ENCODE results near the gene ADGRL3. TPM values are rescaled to one million over a fixed set of nuclear protein-coding genes. Genes with fewer than 3 reads are reported as not detected.

Gene ADGRL3
- total and polyA plus RNA-seq, 4 donors = 0.07 to 1.7 (median 0.82) TPM

- WGBS = 49% methylated on average over 3 of the region's 3 CpGs
- DNase-seq (ENCODE audit: low spot score) = no peak
- TF ChIP-seq GABPA (IDR thresholded peaks at IDR 0.05 in 1 of 2, conservative IDR thresholded peaks at IDR 0.05 in 1 of 2) = no peak
- no peak for TF ChIP-seq SP1 (IDR thresholded peaks at IDR 0.05)
- no peak for TF ChIP-seq NR2F2 (IDR thresholded peaks at IDR 0.05)
- TF ChIP-seq FOXA1 (IDR thresholded peaks at IDR 0.05) = no peak
- TF ChIP-seq, protein P1, sequence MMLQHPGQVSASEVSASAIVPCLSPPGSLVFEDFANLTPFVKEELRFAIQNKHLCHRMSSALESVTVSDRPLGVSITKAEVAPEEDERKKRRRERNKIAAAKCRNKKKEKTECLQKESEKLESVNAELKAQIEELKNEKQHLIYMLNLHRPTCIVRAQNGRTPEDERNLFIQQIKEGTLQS (IDR thresholded peaks at IDR 0.05) = no peak
- no peak for TF ChIP-seq JUND (IDR thresholded peaks at IDR 0.05)
- TF ChIP-seq, protein P2, sequence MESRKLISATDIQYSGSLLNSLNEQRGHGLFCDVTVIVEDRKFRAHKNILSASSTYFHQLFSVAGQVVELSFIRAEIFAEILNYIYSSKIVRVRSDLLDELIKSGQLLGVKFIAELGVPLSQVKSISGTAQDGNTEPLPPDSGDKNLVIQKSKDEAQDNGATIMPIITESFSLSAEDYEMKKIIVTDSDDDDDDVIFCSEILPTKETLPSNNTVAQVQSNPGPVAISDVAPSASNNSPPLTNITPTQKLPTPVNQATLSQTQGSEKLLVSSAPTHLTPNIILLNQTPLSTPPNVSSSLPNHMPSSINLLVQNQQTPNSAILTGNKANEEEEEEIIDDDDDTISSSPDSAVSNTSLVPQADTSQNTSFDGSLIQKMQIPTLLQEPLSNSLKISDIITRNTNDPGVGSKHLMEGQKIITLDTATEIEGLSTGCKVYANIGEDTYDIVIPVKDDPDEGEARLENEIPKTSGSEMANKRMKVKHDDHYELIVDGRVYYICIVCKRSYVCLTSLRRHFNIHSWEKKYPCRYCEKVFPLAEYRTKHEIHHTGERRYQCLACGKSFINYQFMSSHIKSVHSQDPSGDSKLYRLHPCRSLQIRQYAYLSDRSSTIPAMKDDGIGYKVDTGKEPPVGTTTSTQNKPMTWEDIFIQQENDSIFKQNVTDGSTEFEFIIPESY (IDR thresholded peaks at IDR 0.05) = no peak
- no peak for TF ChIP-seq MAX (IDR thresholded peaks at IDR 0.05)
- TF ChIP-seq, protein P3, sequence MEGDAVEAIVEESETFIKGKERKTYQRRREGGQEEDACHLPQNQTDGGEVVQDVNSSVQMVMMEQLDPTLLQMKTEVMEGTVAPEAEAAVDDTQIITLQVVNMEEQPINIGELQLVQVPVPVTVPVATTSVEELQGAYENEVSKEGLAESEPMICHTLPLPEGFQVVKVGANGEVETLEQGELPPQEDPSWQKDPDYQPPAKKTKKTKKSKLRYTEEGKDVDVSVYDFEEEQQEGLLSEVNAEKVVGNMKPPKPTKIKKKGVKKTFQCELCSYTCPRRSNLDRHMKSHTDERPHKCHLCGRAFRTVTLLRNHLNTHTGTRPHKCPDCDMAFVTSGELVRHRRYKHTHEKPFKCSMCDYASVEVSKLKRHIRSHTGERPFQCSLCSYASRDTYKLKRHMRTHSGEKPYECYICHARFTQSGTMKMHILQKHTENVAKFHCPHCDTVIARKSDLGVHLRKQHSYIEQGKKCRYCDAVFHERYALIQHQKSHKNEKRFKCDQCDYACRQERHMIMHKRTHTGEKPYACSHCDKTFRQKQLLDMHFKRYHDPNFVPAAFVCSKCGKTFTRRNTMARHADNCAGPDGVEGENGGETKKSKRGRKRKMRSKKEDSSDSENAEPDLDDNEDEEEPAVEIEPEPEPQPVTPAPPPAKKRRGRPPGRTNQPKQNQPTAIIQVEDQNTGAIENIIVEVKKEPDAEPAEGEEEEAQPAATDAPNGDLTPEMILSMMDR (IDR thresholded peaks at IDR 0.05; ENCODE audit: low read depth, low read length, missing input control) = no peak
- TF ChIP-seq TAF1 (conservative IDR thresholded peaks at IDR 0.05) = no peak
- TF ChIP-seq EGR1 (IDR thresholded peaks at IDR 0.05; ENCODE audit: low read depth in 2 of 2) = no peak
Measured at GRCh38 chr4:61376301-61376700, 176.2 kb downstream of the ADGRL3 start.

GRCh38 chr4:61379406-61379805 lies 179.3 kb downstream of the ADGRL3 start:
- H3K27ac ChIP-seq (ENCODE audit: low read depth in 1 of 2, low read length in 2 of 2) = no peak overlapping the region
- no peak overlapping the region for H3K4me3 ChIP-seq (ENCODE audit: low read depth in 1 of 3, low read length in 3 of 3)
- H3K4me1 ChIP-seq (ENCODE audit: control insufficient read depth in 4 of 4, insufficient read depth in 4 of 4, low read length in 3 of 4) = no peaks in the 10 kb centered on the region
- no peaks in the 10 kb centered on the region for H3K27me3 ChIP-seq (ENCODE audit: control insufficient read depth in 4 of 4, insufficient read depth in 4 of 4, low read length in 3 of 4)
- DNase-seq (ENCODE audit: low spot score) = no peak
- no peaks in the 10 kb centered on the region for H3K9me3 ChIP-seq (ENCODE audit: control insufficient read depth in 4 of 4, low read length in 3 of 4)
- H3K9ac ChIP-seq (ENCODE audit: low read depth in 1 of 2, low read length in 2 of 2) = no peak overlapping the region
- WGBS = 71% methylated on average over 1 of the region's 1 CpG
- H3K36me3 ChIP-seq (ENCODE audit: control insufficient read depth in 4 of 4, insufficient read depth in 3 of 4, low read depth in 1 of 4, low read length in 3 of 4) = no peaks in the 10 kb centered on the region
- TF ChIP-seq, protein P1 (IDR thresholded peaks at IDR 0.05) = no peak
- TF ChIP-seq, protein P2 (IDR thresholded peaks at IDR 0.05) = no peak
- TF ChIP-seq FOXA1 (IDR thresholded peaks at IDR 0.05) = no peak
- no peak for TF ChIP-seq EGR1 (IDR thresholded peaks at IDR 0.05; ENCODE audit: low read depth in 2 of 2)
- TF ChIP-seq JUND (IDR thresholded peaks at IDR 0.05) = no peak
- no peak for TF ChIP-seq RXRA (IDR thresholded peaks at IDR 0.05)
- no peak for TF ChIP-seq YY1 (IDR thresholded peaks at IDR 0.05)
- no peak for TF ChIP-seq MAX (IDR thresholded peaks at IDR 0.05)
- TF ChIP-seq HNF4A (conservative IDR thresholded peaks at IDR 0.05) = no peak

More at GRCh38 chr4:61376301-61376700, 176.2 kb downstream of the ADGRL3 start:
- no peaks in the 10 kb centered on the region for H3K27me3 ChIP-seq (ENCODE audit: control insufficient read depth in 4 of 4, insufficient read depth in 4 of 4, low read length in 3 of 4)
- no peak overlapping the region for H3K27ac ChIP-seq (ENCODE audit: low read depth in 1 of 2, low read length in 2 of 2)
- H3K9ac ChIP-seq (ENCODE audit: low read depth in 1 of 2, low read length in 2 of 2) = no peak overlapping the region
- no peaks in the 10 kb centered on the region for H3K4me1 ChIP-seq (ENCODE audit: control insufficient read depth in 4 of 4, insufficient read depth in 4 of 4, low read length in 3 of 4)
- no peaks in the 10 kb centered on the region for H3K9me3 ChIP-seq (ENCODE audit: control insufficient read depth in 4 of 4, low read length in 3 of 4)
- H3K4me3 ChIP-seq (ENCODE audit: low read depth in 1 of 3, low read length in 3 of 3) = no peak overlapping the region
- H3K36me3 ChIP-seq (ENCODE audit: control insufficient read depth in 4 of 4, insufficient read depth in 3 of 4, low read depth in 1 of 4, low read length in 3 of 4) = no peaks in the 10 kb centered on the region

Measured in liver (tissue), 9 donors.